ENCODE results near the gene APOF. TPM values are rescaled to one million over a fixed set of nuclear protein-coding genes. Genes with fewer than 3 reads are reported as not detected.
A peak's percentile ranks its signal among the peaks of the same experiment; 100 is the strongest.

APOF gene
- total RNA-seq, 1 experiment from 2014 or later: not detected

GRCh38 chr12:56334490-56334793 is 28.2 kb downstream of the APOF start:
- Histone ChIP-seq H4K20me1 (ENCODE audit: insufficient read depth) (no peaks in the 10 kb centered on the region), H3K4me2 (peak overlapping the region; percentile 77), H3K9me3 (ENCODE audit: insufficient read depth, low read depth) (no peaks in the 10 kb centered on the region), H3K36me3 (ENCODE audit: low read depth) (no peaks in the 10 kb centered on the region), H3K9me2 (ENCODE audit: insufficient read depth) (no peaks in the 10 kb centered on the region), H2AFZ (peak overlapping the region; percentile 87), H3F3A (ENCODE audit: insufficient read depth, low read depth) (peaks cover 40% of the 10 kb centered on the region), H3K79me2 (ENCODE audit: low read depth) (peaks cover 13% of the 10 kb centered on the region), H3K27me3 (ENCODE audit: insufficient read depth, low read depth) (no peaks in the 10 kb centered on the region), H3K4me1 (replicated peaks; ENCODE audit: insufficient read depth) (peaks cover 41% of the 10 kb centered on the region), H3K4me3 (peak overlapping the region; percentile 88), H3K27ac (peak overlapping the region; percentile 89)
- ChIA-PET POLR2A (ENCODE audit: unreplicated experiment) (no interaction called here), CTCF (no interaction called here)
- no peak for DNase-seq
- BruUV-seq (replicated peaks): TSS peak; percentile 96
- intact Hi-C loops (cut with micrococcal nuclease; ENCODE audit: unreplicated experiment): loop anchor here (1.0 kb wide), 1 partner anchor 26 kb away; the partner anchor contains the start of gene STAT2
- TF ChIP-seq EZH2 (IDR thresholded peaks at IDR 0.05; ENCODE audit: low read depth) (no peak), CTCF (conservative IDR thresholded peaks at IDR 0.05) (no peak)

GRCh38 chr12:56333679-56334489 is 28.8 kb downstream of the APOF start, which contains the start of gene PAN2:
Gene PAN2, minus strand, starts transcription at chr12:56334000. Its CDS starts 906 bp downstream, at chr12:56333094.
- TF ChIP-seq EZH2 (IDR thresholded peaks at IDR 0.05; ENCODE audit: low read depth) (no peak), CTCF (conservative IDR thresholded peaks at IDR 0.05) (peak; percentile 63)
- Histone ChIP-seq H3K9me2 (ENCODE audit: insufficient read depth) (no peaks in the 10 kb centered on the region), H3K4me3 (peak within 1 kb of the TSS; percentile 88), H3K36me3 (ENCODE audit: low read depth) (no peaks in the 10 kb centered on the region), H3K27ac (peak within 1 kb of the TSS; percentile 89), H4K20me1 (ENCODE audit: insufficient read depth) (no peaks in the 10 kb centered on the region), H3K4me1 (replicated peaks; ENCODE audit: insufficient read depth) (peaks cover 36% of the 10 kb centered on the region), H2AFZ (peak within 1 kb of the TSS; percentile 87), H3K27me3 (ENCODE audit: insufficient read depth, low read depth) (no peaks in the 10 kb centered on the region), H3K9me3 (ENCODE audit: insufficient read depth, low read depth) (no peaks in the 10 kb centered on the region), H3F3A (ENCODE audit: insufficient read depth, low read depth) (peaks cover 34% of the 10 kb centered on the region), H3K79me2 (ENCODE audit: low read depth) (peaks cover 13% of the 10 kb centered on the region), H3K4me2 (peak within 1 kb of the TSS; percentile 95)
- no TSS peak for BruUV-seq (replicated peaks)
- peak; percentile 92 to 93 for DNase-seq
- ChIA-PET POLR2A (ENCODE audit: unreplicated experiment) (interaction anchor here (0.5 to 0.7 kb wide), 6 partner anchors 18 to 745 kb away, joined by 3 to 9 read pairs (median 4); partner anchors contain the start of genes CNPY2, NEMP1 and STAT2), CTCF (interaction anchor here (0.6 to 0.7 kb wide), 2 partner anchors 127 to 670 kb away, joined by 4 to 5 read pairs; no protein-coding TSS in a partner anchor)
- intact Hi-C loops (cut with micrococcal nuclease; ENCODE audit: unreplicated experiment): loop anchor here (1.0 kb wide), 1 partner anchor 26 kb away; the partner anchor contains the start of gene STAT2

- Histone ChIP-seq H3K4me3 (peak overlapping the region; percentile 88), H4K20me1 (ENCODE audit: insufficient read depth) (no peaks in the 10 kb centered on the region), H3K36me3 (ENCODE audit: low read depth) (no peaks in the 10 kb centered on the region), H3K27me3 (ENCODE audit: insufficient read depth, low read depth) (no peaks in the 10 kb centered on the region), H3K4me1 (replicated peaks; ENCODE audit: insufficient read depth) (peaks cover 30% of the 10 kb centered on the region), H3K9me3 (ENCODE audit: insufficient read depth, low read depth) (no peaks in the 10 kb centered on the region), H3F3A (ENCODE audit: insufficient read depth, low read depth) (peaks cover 33% of the 10 kb centered on the region), H3K9me2 (ENCODE audit: insufficient read depth) (no peaks in the 10 kb centered on the region), H3K27ac (peak overlapping the region; percentile 89), H3K79me2 (ENCODE audit: low read depth) (peaks cover 13% of the 10 kb centered on the region), H3K4me2 (peak overlapping the region; percentile 95), H2AFZ (peak overlapping the region; percentile 87)
- ChIA-PET CTCF (interaction anchor here (0.6 to 0.7 kb wide), 2 partner anchors 128 to 671 kb away, joined by 4 to 5 read pairs; no protein-coding TSS in a partner anchor), POLR2A (ENCODE audit: unreplicated experiment) (interaction anchor here (0.5 to 0.7 kb wide), 5 partner anchors 19 to 745 kb away, joined by 3 to 9 read pairs (median 4); partner anchors contain the start of genes NEMP1 and STAT2)
- DNase-seq: peak in 1 of 2 experiments; percentile 35
- no peak for TF ChIP-seq CTCF (conservative IDR thresholded peaks at IDR 0.05)
- TF ChIP-seq EZH2 (IDR thresholded peaks at IDR 0.05; ENCODE audit: low read depth): no peak
- TSS peak; percentile 55 for BruUV-seq (replicated peaks)
- intact Hi-C loops (cut with micrococcal nuclease; ENCODE audit: unreplicated experiment): no loop called here
These were observed 29.4 kb downstream of the APOF start for GRCh38 chr12:56333197-56333678.
